Panc1 (cell line): ENCODE measurements around the gene LGALSL. TPM values are rescaled to one million over a fixed set of nuclear protein-coding genes. Genes with fewer than 3 reads are reported as not detected.

ENCODE experiments used
- ATAC-seq: fragments of 200-7000 bp; cut with Tn5 transposase; 2 replicates; pipeline ENCODE4 v1.9.1; 2020; ENCODE audit warnings: mild to moderate bottlenecking, moderate library complexity
- BruUV-seq: library from RNA; stranded (reverse); fragments of 400-500 nt; replicated peaks from 2 replicates; lab custom pipeline; 2021; lab: Mats Ljungman, UMichigan
- CTCF ChIA-PET: fragments of 300-600 bp; sonication (Branson Sonifier 250); formaldehyde crosslinking; loops from one replicate; lab custom pipeline; 2022; ENCODE audit warnings: antibody characterized with exemption; lab: Charles Lee
- POLR2A ChIA-PET: fragments of 300-600 bp; sonication (Branson Sonifier 250); formaldehyde crosslinking; loops from one replicate; lab custom pipeline; 2022; ENCODE audit warnings: antibody characterized with exemption; lab: Charles Lee
- DNase-seq: peaks from one replicate; pipeline ENCODE4 v3.0.0-alpha.2; 2010; ENCODE audit warnings: low read depth, low spot score
- H3K27ac ChIP-seq: 2 replicates; pipeline ENCODE4 v1.5.1; 2011; ENCODE audit warnings: mild to moderate bottlenecking, low read length, inconsistent platforms
- H3K27me3 ChIP-seq: fragments of 200-500 bp; sonication (Bioruptor generic); 2 replicates; pipeline ENCODE4 v1.6.0; 2014; ENCODE audit warnings: low read length, inconsistent platforms; ENCODE audit not compliant: control insufficient read depth, insufficient read depth
- H3K36me3 ChIP-seq: fragments of 200-500 bp; sonication (Bioruptor generic); 2 replicates; pipeline ENCODE4 v1.5.1; 2014; ENCODE audit warnings: inconsistent platforms, mild to moderate bottlenecking, low read length, moderate library complexity; ENCODE audit not compliant: control insufficient read depth, insufficient read depth
- H3K4me1 ChIP-seq: 2 replicates; pipeline ENCODE4 v1.5.1; 2011; ENCODE audit warnings: inconsistent platforms, mild to moderate bottlenecking, low read length, moderate library complexity; ENCODE audit not compliant: control insufficient read depth, insufficient read depth
- H3K4me3 ChIP-seq, 2 experiments: 2 replicates each; pipeline ENCODE4 v1.5.1; 2011 to 2012; ENCODE audit warnings: low read depth in 2 of 2, low read length in 2 of 2, mild to moderate bottlenecking in 2 of 2, inconsistent platforms in 1 of 2, moderate library complexity in 1 of 2
- H3K9me3 ChIP-seq: fragments of 200-500 bp; sonication (Bioruptor generic); 2 replicates; pipeline ENCODE4 v1.5.1; 2014; ENCODE audit warnings: low read depth, mild to moderate bottlenecking, inconsistent platforms, low read length, moderate library complexity; ENCODE audit not compliant: control insufficient read depth, insufficient read depth
- CTCF ChIP-seq: fragments of 450-650 bp; IDR thresholded peaks from 2 replicates; pipeline ENCODE4 v1.5.1; 2017; ENCODE audit warnings: mild to moderate bottlenecking
- POLR2AphosphoS5 ChIP-seq: IDR thresholded peaks from 2 replicates; pipeline ENCODE4 v1.6.1; 2012; ENCODE audit warnings: mild to moderate bottlenecking, low read depth, low read length, moderate library complexity
- REST ChIP-seq, 2 experiments: IDR thresholded peaks; 2 replicates each; pipeline ENCODE4 v1.6.1; 2011 to 2012; ENCODE audit warnings: low read depth in 2 of 2, control low read depth in 1 of 2, low read length in 1 of 2, mild to moderate bottlenecking in 1 of 2, moderate library complexity in 1 of 2; ENCODE audit not compliant: insufficient read depth in 1 of 2
- SIN3A ChIP-seq: IDR thresholded peaks from 2 replicates; pipeline ENCODE4 v1.6.1; 2012; ENCODE audit warnings: low read depth, mild to moderate bottlenecking, low read length, moderate library complexity, borderline replicate concordance; ENCODE audit not compliant: insufficient read depth
- TCF7L2 ChIP-seq: IDR thresholded peaks from 2 replicates; pipeline ENCODE4 v1.6.1; 2011; ENCODE audit warnings: mild to moderate bottlenecking, low read depth, low read length, inconsistent platforms
- in situ Hi-C: cut with HindIII; loops from 2 replicates; pipeline ENCODE4 v1.10.0; 2016; ENCODE audit warnings: low sequenced_read_pairs, low pct_unique_long_range_greater_than_20kb
- intact Hi-C: fragments of 100-400 bp; cut with micrococcal nuclease; formaldehyde crosslinking; loops from one replicate; pipeline ENCODE4 v1.10.0; 2022; ENCODE audit not compliant: unreplicated experiment
- total RNA-seq: library from RNA; stranded (reverse); gene quantifications from one replicate; pipeline ENCODE4 v1.2.1, GENCODE V29; 2021; ENCODE audit not compliant: unreplicated experiment

The LGALSL gene
- total RNA-seq, 1 experiment from 2014 or later = 5.3 TPM

- no peak overlapping the region for H3K4me3 ChIP-seq
- TF ChIP-seq TCF7L2 = no peak
- TF ChIP-seq POLR2AphosphoS5 = no peak
- no peak for TF ChIP-seq CTCF
- TF ChIP-seq SIN3A = no peak
- TF ChIP-seq REST (IDR thresholded peaks at IDR 0.05; ENCODE audit: insufficient read depth in 1 of 2, low read depth in 2 of 2, low read length in 1 of 2) = no peak
- no peaks in the 10 kb centered on the region for H3K4me1 ChIP-seq
- BruUV-seq = no TSS peak
- POLR2A ChIA-PET = no interaction called here
- no peak for DNase-seq
- no peaks in the 10 kb centered on the region for H3K36me3 ChIP-seq
- H3K27me3 ChIP-seq = peaks cover 5% of the 10 kb centered on the region; the same call in 1 of the 2 replicates
- CTCF ChIA-PET = no interaction called here
- ATAC-seq = no peak
- in situ Hi-C loops (no loop called here), intact Hi-C loops (no loop called here)
- H3K27ac ChIP-seq = no peak overlapping the region
- H3K9me3 ChIP-seq = no peaks in the 10 kb centered on the region
Measured at GRCh38 chr2:64420677-64421076, 33.3 kb upstream of the LGALSL start.

- ChIA-PET POLR2A (no interaction called here), CTCF (no interaction called here)
- Histone ChIP-seq H3K4me1 (no peaks in the 10 kb centered on the region), H3K27me3 (peaks cover 6% of the 10 kb centered on the region; the same call in 1 of the 2 replicates), H3K9me3 (no peaks in the 10 kb centered on the region), H3K36me3 (no peaks in the 10 kb centered on the region), H3K27ac (no peak overlapping the region), H3K4me3 (no peak overlapping the region)
- no TSS peak for BruUV-seq
- ATAC-seq = no peak
- intact Hi-C loops = no loop called here
- in situ Hi-C loops = no loop called here
- DNase-seq = no peak
- TF ChIP-seq REST (IDR thresholded peaks at IDR 0.05; ENCODE audit: insufficient read depth in 1 of 2, low read depth in 2 of 2, low read length in 1 of 2) (no peak), POLR2AphosphoS5 (no peak), SIN3A (no peak), TCF7L2 (no peak), CTCF (no peak)
Measured at GRCh38 chr2:64421201-64421600, 32.8 kb upstream of the LGALSL start.
